Astrocyte (in vitro differentiated cells and primary cell): ENCODE results near the gene MYH7B. TPM values are rescaled to one million over a fixed set of nuclear protein-coding genes. Genes with fewer than 3 reads are reported as not detected.

ENCODE experiments used
- DNase-seq: peaks from one replicate; pipeline ENCODE4 v3.0.0-alpha.2; 2010; ENCODE audit warnings: low read depth
- FAIRE-seq: peaks from 2 replicates; lab custom pipeline; 2011; peaks lifted over from hg19 to GRCh38; lab: Jason Lieb, UNC
- H2AFZ ChIP-seq: 2 replicates; pipeline ENCODE4 v1.6.0; 2012; ENCODE audit warnings: low read depth, low read length, inconsistent platforms
- H3K27ac ChIP-seq: 2 replicates; pipeline ENCODE4 v1.5.1; 2011; ENCODE audit warnings: low read depth, low read length, inconsistent platforms
- H3K27me3 ChIP-seq: 2 replicates; pipeline ENCODE4 v1.6.0; 2011; ENCODE audit warnings: low read length, inconsistent platforms; ENCODE audit not compliant: insufficient read depth
- H3K36me3 ChIP-seq: 2 replicates; pipeline ENCODE4 v1.5.1; 2011; ENCODE audit warnings: low read length, inconsistent platforms; ENCODE audit not compliant: insufficient read depth
- H3K4me1 ChIP-seq: 2 replicates; pipeline ENCODE4 v1.5.1; 2011; ENCODE audit warnings: low read length, inconsistent platforms; ENCODE audit not compliant: insufficient read depth
- H3K4me2 ChIP-seq: 2 replicates; pipeline ENCODE4 v1.6.0; 2012; ENCODE audit warnings: low read length, inconsistent platforms
- H3K4me3 ChIP-seq: 2 replicates; pipeline ENCODE4 v1.5.1; 2011; ENCODE audit warnings: low read depth, mild to moderate bottlenecking, low read length, inconsistent platforms; ENCODE audit not compliant: insufficient read depth
- H3K79me2 ChIP-seq: 2 replicates; pipeline ENCODE4 v1.6.0; 2012; ENCODE audit warnings: mild to moderate bottlenecking, low read length, inconsistent platforms; ENCODE audit not compliant: insufficient read depth
- H3K9ac ChIP-seq: 2 replicates; pipeline ENCODE4 v1.6.0; 2012; ENCODE audit warnings: mild to moderate bottlenecking, low read length, inconsistent platforms
- H3K9me3 ChIP-seq: 2 replicates; pipeline ENCODE4 v1.5.1; 2012; ENCODE audit warnings: low read depth, mild to moderate bottlenecking, low read length, inconsistent platforms; ENCODE audit not compliant: insufficient read depth
- H4K20me1 ChIP-seq: 2 replicates; pipeline ENCODE4 v1.6.0; 2012; ENCODE audit warnings: low read length, inconsistent platforms; ENCODE audit not compliant: insufficient read depth
- H3K27ac Mint-ChIP-seq: one replicate; pipeline ENCODE4 v1.8.0; 2021; ENCODE audit warnings: mild to moderate bottlenecking, mixed read lengths; ENCODE audit not compliant: unreplicated experiment
- H3K27me3 Mint-ChIP-seq: one replicate; pipeline ENCODE4 v1.8.0; 2021; ENCODE audit warnings: low read depth, mixed read lengths; ENCODE audit not compliant: unreplicated experiment
- H3K36me3 Mint-ChIP-seq: one replicate; pipeline ENCODE4 v1.8.0; 2021; ENCODE audit warnings: low read depth, mixed read lengths; ENCODE audit not compliant: unreplicated experiment
- H3K4me1 Mint-ChIP-seq: one replicate; pipeline ENCODE4 v1.8.0; 2021; ENCODE audit warnings: low read depth, mixed read lengths; ENCODE audit not compliant: unreplicated experiment
- H3K4me3 Mint-ChIP-seq: one replicate; pipeline ENCODE4 v1.8.0; 2021; ENCODE audit warnings: mild to moderate bottlenecking, moderate library complexity, mixed read lengths; ENCODE audit not compliant: unreplicated experiment
- H3K9me3 Mint-ChIP-seq: one replicate; pipeline ENCODE4 v1.8.0; 2021; ENCODE audit warnings: mild to moderate bottlenecking, mixed read lengths; ENCODE audit not compliant: unreplicated experiment
- CTCF ChIP-seq: IDR thresholded peaks from 2 replicates; pipeline ENCODE4 v1.5.1; 2011; ENCODE audit warnings: low read depth, mild to moderate bottlenecking, inconsistent platforms, low read length, moderate library complexity; ENCODE audit not compliant: insufficient read depth
- EZH2 ChIP-seq: IDR thresholded peaks from 2 replicates; pipeline ENCODE4 v1.6.1; 2012; ENCODE audit warnings: mild to moderate bottlenecking, low read length, inconsistent platforms; ENCODE audit not compliant: insufficient read depth
- total RNA-seq: library from RNA; stranded (reverse); gene quantifications from 2 replicates; pipeline ENCODE4 v1.2.1, GENCODE V29; 2021

Gene MYH7B
- total RNA-seq, 1 donor from 2014 or later = 0.11 TPM

- H3K79me2 ChIP-seq = no peaks in the 10 kb centered on the region
- H3K36me3 ChIP-seq = no peaks in the 10 kb centered on the region
- H2AFZ ChIP-seq = no peak overlapping the region
- no peak overlapping the region for H3K27ac ChIP-seq
- no peaks in the 10 kb centered on the region for H3K9me3 Mint-ChIP-seq
- TF ChIP-seq EZH2 (no peak), CTCF (no peak)
- no peak for DNase-seq
- no peak overlapping the region for H3K4me3 Mint-ChIP-seq
- no peaks in the 10 kb centered on the region for H3K27me3 ChIP-seq
- H3K27me3 Mint-ChIP-seq = no peaks in the 10 kb centered on the region
- FAIRE-seq = no peak
- H3K4me1 ChIP-seq = no peaks in the 10 kb centered on the region
- H3K9ac ChIP-seq = no peak overlapping the region
- H3K36me3 Mint-ChIP-seq = peaks cover 19% of the 10 kb centered on the region
- H3K4me2 ChIP-seq = no peak overlapping the region
- H3K4me1 Mint-ChIP-seq = peaks cover 3% of the 10 kb centered on the region
- no peaks in the 10 kb centered on the region for H3K9me3 ChIP-seq
- H3K27ac Mint-ChIP-seq = no peak overlapping the region
- peaks cover 35% of the 10 kb centered on the region for H4K20me1 ChIP-seq
- no peak overlapping the region for H3K4me3 ChIP-seq
Observed at GRCh38 chr20:34994509-34995131, 39.0 kb downstream of the MYH7B start.

- Mint-ChIP-seq H3K27ac (no peak overlapping the region), H3K36me3 (peaks cover 19% of the 10 kb centered on the region), H3K4me1 (peaks cover 3% of the 10 kb centered on the region), H3K4me3 (no peak overlapping the region), H3K27me3 (no peaks in the 10 kb centered on the region), H3K9me3 (no peaks in the 10 kb centered on the region)
- Histone ChIP-seq H3K4me1 (no peaks in the 10 kb centered on the region), H3K27me3 (no peaks in the 10 kb centered on the region), H3K4me2 (no peak overlapping the region), H3K27ac (no peak overlapping the region), H4K20me1 (peaks cover 35% of the 10 kb centered on the region), H3K79me2 (no peaks in the 10 kb centered on the region), H3K36me3 (no peaks in the 10 kb centered on the region), H2AFZ (no peak overlapping the region), H3K9ac (no peak overlapping the region), H3K9me3 (no peaks in the 10 kb centered on the region), H3K4me3 (no peak overlapping the region)
- TF ChIP-seq CTCF = no peak
- no peak for TF ChIP-seq EZH2
- FAIRE-seq (no peak), DNase-seq (no peak)
Observed at GRCh38 chr20:34995192-34995591, 39.5 kb downstream of the MYH7B start.

GRCh38 chr20:34995696-34996095 lies 40.0 kb downstream of the MYH7B start:
- no peaks in the 10 kb centered on the region for H3K79me2 ChIP-seq
- no peak for TF ChIP-seq EZH2
- no peak for TF ChIP-seq CTCF
- H3K9ac ChIP-seq = no peak overlapping the region
- peaks cover 39% of the 10 kb centered on the region for H4K20me1 ChIP-seq
- H3K27ac ChIP-seq = no peak overlapping the region
- Mint-ChIP-seq H3K4me1 (peaks cover 3% of the 10 kb centered on the region), H3K27ac (no peak overlapping the region), H3K4me3 (no peak overlapping the region), H3K27me3 (no peaks in the 10 kb centered on the region), H3K36me3 (peaks cover 17% of the 10 kb centered on the region), H3K9me3 (no peaks in the 10 kb centered on the region)
- H3K36me3 ChIP-seq = no peaks in the 10 kb centered on the region
- no peak overlapping the region for H3K4me2 ChIP-seq
- H3K4me1 ChIP-seq = no peaks in the 10 kb centered on the region
- H2AFZ ChIP-seq = no peak overlapping the region
- no peak overlapping the region for H3K4me3 ChIP-seq
- DNase-seq (no peak), FAIRE-seq (no peak)
- no peaks in the 10 kb centered on the region for H3K27me3 ChIP-seq
- H3K9me3 ChIP-seq = no peaks in the 10 kb centered on the region
